Measurements from ENCODE around the gene MAP3K15. TPM values are rescaled to one million over a fixed set of nuclear protein-coding genes. Genes with fewer than 3 reads are reported as not detected.
"Not testable (repeated sequence)": the region's sequence is repeated elsewhere in the genome, so short reads cannot be mapped to it uniquely, and the experiment has no call there.

MAP3K15 gene
- total and polyA plus RNA-seq, 4 donors: 0.16 to 0.33 TPM; not detected in 2

GRCh38 chrX:19457662-19458061, 57.6 kb downstream of the MAP3K15 start:
- no peaks in the 10 kb centered on the region for H3K4me1 ChIP-seq (ENCODE audit: control insufficient read depth in 1 of 2, insufficient read depth in 2 of 2, low read length in 2 of 2)
- H3K36me3 ChIP-seq (ENCODE audit: control insufficient read depth in 1 of 2, insufficient read depth in 2 of 2, low read length in 1 of 2): no peaks in the 10 kb centered on the region
- WGBS, 2 donors: 63 to 68% methylated on average over 4 of the region's 4 CpGs
- intact Hi-C loops (cut with DNase I): no loop called here
- H3K4me3 ChIP-seq (ENCODE audit: low read length in 2 of 2): no peak overlapping the region
- no peaks in the 10 kb centered on the region for H3K27me3 ChIP-seq (ENCODE audit: control insufficient read depth in 1 of 2, insufficient read depth in 2 of 2, low read length in 1 of 2)
- H3K27ac ChIP-seq (ENCODE audit: low read depth in 1 of 2, low read length in 2 of 2): no peak overlapping the region
- DNase-seq (no peak), ATAC-seq (ENCODE audit: low FRiP score) (no peak)
- H3K9me3 ChIP-seq (ENCODE audit: control insufficient read depth, low read length): no peaks in the 10 kb centered on the region

DNA sequence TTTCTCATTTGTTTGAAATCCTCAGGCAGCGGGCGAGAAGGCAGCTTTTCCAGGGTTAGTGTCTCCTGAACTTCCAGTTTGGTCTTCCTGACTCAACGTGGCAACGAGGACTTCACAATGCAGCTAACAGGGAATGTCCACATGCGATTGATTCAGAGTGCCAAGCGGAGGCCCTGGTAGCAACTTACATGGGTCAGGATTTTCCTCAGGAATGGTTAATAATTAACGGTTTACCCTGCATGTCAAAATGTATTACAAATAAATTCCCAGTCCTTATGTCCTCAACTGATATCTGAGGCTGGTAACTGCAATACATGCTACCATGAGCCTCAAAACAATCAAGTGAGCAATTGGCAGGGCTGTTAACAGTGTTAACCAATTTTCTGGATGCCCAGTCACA, 67.2 kb downstream of the MAP3K15 start:
- H3K4me3 ChIP-seq (ENCODE audit: low read length in 2 of 2): no peak overlapping the region
- DNase-seq (no peak), ATAC-seq (ENCODE audit: low FRiP score) (no peak)
- no peaks in the 10 kb centered on the region for H3K9me3 ChIP-seq (ENCODE audit: control insufficient read depth, low read length)
- intact Hi-C loops (cut with DNase I): no loop called here
- no peaks in the 10 kb centered on the region for H3K4me1 ChIP-seq (ENCODE audit: control insufficient read depth in 1 of 2, insufficient read depth in 2 of 2, low read length in 2 of 2)
- H3K27me3 ChIP-seq (ENCODE audit: control insufficient read depth in 1 of 2, insufficient read depth in 2 of 2, low read length in 1 of 2): no peaks in the 10 kb centered on the region
- H3K36me3 ChIP-seq (ENCODE audit: control insufficient read depth in 1 of 2, insufficient read depth in 2 of 2, low read length in 1 of 2): no peaks in the 10 kb centered on the region
- WGBS, 2 donors: 78 to 81% methylated on average over 7 of the region's 7 CpGs
- no peak overlapping the region for H3K27ac ChIP-seq (ENCODE audit: low read depth in 1 of 2, low read length in 2 of 2)

DNA sequence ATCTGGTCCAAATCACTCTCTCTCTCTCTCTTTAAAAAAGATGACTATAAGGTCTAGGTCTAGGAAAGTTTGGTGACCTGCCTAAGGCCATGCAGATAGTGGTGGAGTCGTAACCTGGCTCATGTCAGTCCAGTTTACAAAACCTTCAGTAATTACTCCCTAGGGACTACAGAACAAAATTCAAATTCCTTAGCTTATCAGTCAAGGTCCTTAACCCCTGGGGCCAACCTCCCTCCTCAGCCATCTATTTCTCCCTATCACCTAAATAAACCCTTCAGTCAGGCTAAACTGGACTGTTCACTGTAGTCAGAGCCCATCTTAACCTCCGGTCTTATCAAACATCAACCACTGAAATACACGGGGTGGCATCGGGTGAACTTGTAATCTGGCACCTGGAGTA, 68.9 kb downstream of the MAP3K15 start:
- 59 to 75% methylated on average over 4 of the region's 4 CpGs for WGBS, 2 donors
- DNase-seq (no peak), ATAC-seq (ENCODE audit: low FRiP score) (no peak)
- no peak overlapping the region for H3K27ac ChIP-seq (ENCODE audit: low read depth in 1 of 2, low read length in 2 of 2)
- no peaks in the 10 kb centered on the region for H3K9me3 ChIP-seq (ENCODE audit: control insufficient read depth, low read length)
- no peaks in the 10 kb centered on the region for H3K4me1 ChIP-seq (ENCODE audit: control insufficient read depth in 1 of 2, insufficient read depth in 2 of 2, low read length in 2 of 2)
- intact Hi-C loops (cut with DNase I): no loop called here
- no peak overlapping the region for H3K4me3 ChIP-seq (ENCODE audit: low read length in 2 of 2)
- H3K36me3 ChIP-seq (ENCODE audit: control insufficient read depth in 1 of 2, insufficient read depth in 2 of 2, low read length in 1 of 2): no peaks in the 10 kb centered on the region
- H3K27me3 ChIP-seq (ENCODE audit: control insufficient read depth in 1 of 2, insufficient read depth in 2 of 2, low read length in 1 of 2): no peaks in the 10 kb centered on the region

DNA sequence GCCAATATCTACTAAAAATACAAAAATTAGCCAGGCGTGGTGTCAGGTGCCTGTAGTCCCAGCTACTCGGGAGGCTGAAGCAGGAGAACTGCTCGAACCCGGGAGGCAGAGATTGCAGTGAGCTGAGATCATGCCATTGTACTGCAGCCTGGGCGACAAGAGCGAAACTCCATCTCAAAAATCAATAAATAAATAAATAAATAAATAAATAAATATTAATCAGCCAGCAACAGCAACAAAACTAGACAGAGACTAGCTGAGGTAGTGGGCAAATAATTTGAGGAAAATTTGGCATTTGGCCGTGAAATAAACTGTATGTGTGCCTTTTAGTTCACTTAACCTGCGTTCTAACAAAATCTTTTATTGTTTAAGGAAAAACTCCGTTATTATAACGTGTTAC, 69.5 kb downstream of the MAP3K15 start:
- DNase-seq; H3K36me3 ChIP-seq (ENCODE audit: control insufficient read depth in 1 of 2, insufficient read depth in 2 of 2, low read length in 1 of 2); ATAC-seq (ENCODE audit: low FRiP score); H3K27ac ChIP-seq (ENCODE audit: low read depth in 1 of 2, low read length in 2 of 2); H3K4me3 ChIP-seq (ENCODE audit: low read length in 2 of 2); H3K4me1 ChIP-seq (ENCODE audit: control insufficient read depth in 1 of 2, insufficient read depth in 2 of 2, low read length in 2 of 2); H3K27me3 ChIP-seq (ENCODE audit: control insufficient read depth in 1 of 2, insufficient read depth in 2 of 2, low read length in 1 of 2); H3K9me3 ChIP-seq (ENCODE audit: control insufficient read depth, low read length); intact Hi-C loops (cut with DNase I): not testable (repeated sequence)
- 82 to 87% methylated on average over 10 of the region's 10 CpGs for WGBS, 2 donors

DNA sequence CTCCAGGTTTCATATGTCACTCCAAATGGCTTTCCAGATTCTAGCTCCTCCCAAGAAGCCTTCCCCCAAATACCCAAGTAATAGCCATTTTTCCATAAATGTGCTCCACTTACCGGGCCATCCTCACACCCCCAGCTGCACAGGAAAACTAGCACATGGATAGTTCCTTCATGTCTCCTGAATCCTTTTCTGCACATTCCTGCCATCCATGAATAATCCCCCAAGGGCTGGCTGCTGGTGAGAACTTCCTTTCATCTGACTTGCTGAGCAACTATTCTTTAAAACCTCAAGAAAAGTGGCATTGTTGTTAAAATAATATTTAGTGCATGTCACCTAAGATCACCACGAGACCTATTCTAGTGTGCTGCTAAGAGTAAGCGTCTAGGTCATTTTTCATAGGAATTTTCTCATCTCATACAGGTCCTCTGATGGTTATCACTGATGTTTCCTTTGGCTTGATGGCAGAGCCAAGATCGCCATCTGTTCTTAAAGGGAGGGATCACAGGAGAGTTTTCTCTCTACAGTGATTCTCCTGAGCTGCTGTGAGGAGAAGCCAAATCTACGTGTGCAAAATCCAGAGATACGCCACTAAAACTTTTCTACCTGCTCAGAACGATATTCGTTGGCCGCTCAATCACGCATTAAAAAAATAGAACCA, 71.3 kb downstream of the MAP3K15 start:
- DNase-seq (no peak), ATAC-seq (ENCODE audit: low FRiP score) (no peak)
- Histone ChIP-seq H3K27me3 (ENCODE audit: control insufficient read depth in 1 of 2, insufficient read depth in 2 of 2, low read length in 1 of 2) (no peaks in the 10 kb centered on the region), H3K4me1 (ENCODE audit: control insufficient read depth in 1 of 2, insufficient read depth in 2 of 2, low read length in 2 of 2) (no peaks in the 10 kb centered on the region), H3K27ac (ENCODE audit: low read depth in 1 of 2, low read length in 2 of 2) (no peak overlapping the region), H3K36me3 (ENCODE audit: control insufficient read depth in 1 of 2, insufficient read depth in 2 of 2, low read length in 1 of 2) (no peaks in the 10 kb centered on the region), H3K4me3 (ENCODE audit: low read length in 2 of 2) (no peak overlapping the region), H3K9me3 (ENCODE audit: control insufficient read depth, low read length) (no peaks in the 10 kb centered on the region)
- 62 to 77% methylated on average over 10 of the region's 10 CpGs for WGBS, 2 donors
- intact Hi-C loops (cut with DNase I): no loop called here

GRCh38 chrX:19440713-19441112, 74.6 kb downstream of the MAP3K15 start:
- 24 to 37% methylated on average over 3 of the region's 3 CpGs for WGBS, 2 donors
- no peaks in the 10 kb centered on the region for H3K27me3 ChIP-seq (ENCODE audit: control insufficient read depth in 1 of 2, insufficient read depth in 2 of 2, low read length in 1 of 2)
- ATAC-seq (ENCODE audit: low FRiP score): no peak
- intact Hi-C loops (cut with DNase I): no loop called here
- no peak for DNase-seq
- H3K36me3 ChIP-seq (ENCODE audit: control insufficient read depth in 1 of 2, insufficient read depth in 2 of 2, low read length in 1 of 2): no peaks in the 10 kb centered on the region
- H3K9me3 ChIP-seq (ENCODE audit: control insufficient read depth, low read length): no peaks in the 10 kb centered on the region
- H3K4me1 ChIP-seq (ENCODE audit: control insufficient read depth in 1 of 2, insufficient read depth in 2 of 2, low read length in 2 of 2): no peaks in the 10 kb centered on the region
- H3K4me3 ChIP-seq (ENCODE audit: low read length in 2 of 2): no peak overlapping the region
- H3K27ac ChIP-seq (ENCODE audit: low read depth in 1 of 2, low read length in 2 of 2): no peak overlapping the region

- intact Hi-C loops (cut with DNase I); H3K4me1 ChIP-seq (ENCODE audit: control insufficient read depth in 1 of 2, insufficient read depth in 2 of 2, low read length in 2 of 2); DNase-seq; H3K9me3 ChIP-seq (ENCODE audit: control insufficient read depth, low read length); H3K36me3 ChIP-seq (ENCODE audit: control insufficient read depth in 1 of 2, insufficient read depth in 2 of 2, low read length in 1 of 2); ATAC-seq (ENCODE audit: low FRiP score); H3K27ac ChIP-seq (ENCODE audit: low read depth in 1 of 2, low read length in 2 of 2); H3K4me3 ChIP-seq (ENCODE audit: low read length in 2 of 2); H3K27me3 ChIP-seq (ENCODE audit: control insufficient read depth in 1 of 2, insufficient read depth in 2 of 2, low read length in 1 of 2): not testable (repeated sequence)
- 67 to 85% methylated on average over 4 of the region's 4 CpGs for WGBS, 2 donors
Observed at GRCh38 chrX:19422661-19423060, 92.6 kb downstream of the MAP3K15 start.

DNA sequence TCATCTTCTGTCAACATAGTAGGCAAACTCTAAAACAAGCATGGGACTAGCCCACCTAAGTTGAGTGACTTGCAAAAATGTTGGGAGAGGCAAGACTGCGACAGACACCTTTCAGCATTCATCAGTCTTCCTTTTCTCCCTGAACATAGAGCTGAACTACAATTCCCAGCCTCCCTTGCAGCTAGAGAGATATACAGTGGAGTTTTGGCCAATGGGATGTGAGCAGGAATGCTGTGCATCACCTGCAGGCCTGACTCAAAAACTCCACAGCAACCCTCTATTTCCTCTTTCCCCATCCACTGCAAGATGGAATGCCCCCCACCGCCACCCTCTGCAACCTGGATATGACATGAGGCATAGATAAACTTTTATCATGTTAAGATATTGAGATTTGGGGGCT, 105.0 kb downstream of the MAP3K15 start:
- ATAC-seq (ENCODE audit: low FRiP score) (no peak), DNase-seq (no peak)
- intact Hi-C loops (cut with DNase I): no loop called here
- H3K9me3 ChIP-seq (ENCODE audit: control insufficient read depth, low read length): peaks cover 1% of the 10 kb centered on the region
- H3K36me3 ChIP-seq (ENCODE audit: control insufficient read depth in 1 of 2, insufficient read depth in 2 of 2, low read length in 1 of 2): no peaks in the 10 kb centered on the region
- 82 to 85% methylated on average over 2 of the region's 2 CpGs for WGBS, 2 donors
- H3K27ac ChIP-seq (ENCODE audit: low read depth in 1 of 2, low read length in 2 of 2): no peak overlapping the region
- H3K4me3 ChIP-seq (ENCODE audit: low read length in 2 of 2): no peak overlapping the region
- H3K27me3 ChIP-seq (ENCODE audit: control insufficient read depth in 1 of 2, insufficient read depth in 2 of 2, low read length in 1 of 2): no peaks in the 10 kb centered on the region
- no peaks in the 10 kb centered on the region for H3K4me1 ChIP-seq (ENCODE audit: control insufficient read depth in 1 of 2, insufficient read depth in 2 of 2, low read length in 2 of 2)

DNA sequence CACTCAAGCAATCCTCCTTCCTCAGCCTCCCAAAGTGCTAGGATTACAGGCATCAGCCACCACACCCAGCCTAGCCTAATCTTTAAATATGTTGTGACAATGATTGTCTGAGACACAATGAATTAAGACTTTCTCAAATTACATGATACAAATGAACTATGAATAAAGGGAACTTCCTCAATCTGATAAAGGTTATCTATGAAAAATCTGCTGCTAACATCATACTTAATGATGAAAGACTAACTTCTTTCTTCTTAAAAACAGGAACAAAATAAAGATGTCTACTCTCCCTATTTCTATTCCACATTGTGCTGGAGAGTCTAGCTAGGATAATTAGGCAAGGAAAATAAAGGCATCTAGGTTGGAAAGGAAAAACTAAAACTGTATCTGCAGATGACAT, 111.6 kb downstream of the MAP3K15 start:
- intact Hi-C loops (cut with DNase I): no loop called here
- ATAC-seq (ENCODE audit: low FRiP score): no peak
- Histone ChIP-seq H3K4me1 (ENCODE audit: control insufficient read depth in 1 of 2, insufficient read depth in 2 of 2, low read length in 2 of 2) (no peaks in the 10 kb centered on the region), H3K4me3 (ENCODE audit: low read length in 2 of 2) (no peak overlapping the region), H3K36me3 (ENCODE audit: control insufficient read depth in 1 of 2, insufficient read depth in 2 of 2, low read length in 1 of 2) (no peaks in the 10 kb centered on the region), H3K27me3 (ENCODE audit: control insufficient read depth in 1 of 2, insufficient read depth in 2 of 2, low read length in 1 of 2) (no peaks in the 10 kb centered on the region), H3K27ac (ENCODE audit: low read depth in 1 of 2, low read length in 2 of 2) (no peak overlapping the region), H3K9me3 (ENCODE audit: control insufficient read depth, low read length) (no peaks in the 10 kb centered on the region)
- no peak for DNase-seq
